GF-D8 (cell line): ENCODE data around the gene UACA.

Experiments used
- DNase-seq: peaks from one replicate; lab custom pipeline; 2025; lab: John Stamatoyannopoulos, UW

The UACA gene

DNA sequence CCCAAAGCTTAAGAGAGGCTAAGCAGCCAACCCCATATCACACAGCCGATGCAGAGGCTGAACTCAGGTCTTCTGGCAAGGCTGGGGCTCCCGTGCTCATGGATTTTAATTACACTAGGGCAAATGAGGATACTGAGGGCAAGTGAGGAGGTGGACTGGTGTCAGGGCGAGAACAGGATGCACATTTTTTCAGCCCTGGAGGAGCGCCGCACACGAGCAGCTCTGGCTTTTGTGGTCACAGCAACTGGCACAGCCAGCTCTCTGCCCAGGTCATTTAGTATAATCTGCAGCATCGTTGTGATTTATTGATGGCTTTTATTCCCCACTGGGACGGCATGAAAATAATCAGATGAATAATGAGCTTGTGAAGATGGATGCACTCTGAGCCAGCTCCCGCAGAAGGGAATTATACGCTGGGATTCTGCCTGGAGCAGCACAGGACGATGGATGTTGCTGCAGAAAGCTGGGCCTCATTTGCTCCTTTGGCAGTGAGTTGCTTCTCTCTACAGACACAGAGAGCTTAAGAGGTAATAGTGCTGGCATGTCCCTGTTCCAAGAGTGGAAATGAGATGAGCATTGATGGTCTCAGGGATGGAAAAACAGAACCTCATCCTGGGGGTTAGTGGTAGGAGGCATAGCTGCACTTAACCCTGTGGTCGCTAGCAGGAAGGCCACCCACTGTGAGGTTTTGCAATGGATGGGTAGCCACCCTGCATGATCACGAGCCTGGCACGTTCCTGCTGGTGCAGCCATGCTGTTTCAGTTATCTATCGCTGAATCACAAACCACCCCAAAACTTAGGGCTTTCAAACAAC lies 135.4 kb downstream of the UACA start:
- peak; percentile 74 for DNase-seq

DNA sequence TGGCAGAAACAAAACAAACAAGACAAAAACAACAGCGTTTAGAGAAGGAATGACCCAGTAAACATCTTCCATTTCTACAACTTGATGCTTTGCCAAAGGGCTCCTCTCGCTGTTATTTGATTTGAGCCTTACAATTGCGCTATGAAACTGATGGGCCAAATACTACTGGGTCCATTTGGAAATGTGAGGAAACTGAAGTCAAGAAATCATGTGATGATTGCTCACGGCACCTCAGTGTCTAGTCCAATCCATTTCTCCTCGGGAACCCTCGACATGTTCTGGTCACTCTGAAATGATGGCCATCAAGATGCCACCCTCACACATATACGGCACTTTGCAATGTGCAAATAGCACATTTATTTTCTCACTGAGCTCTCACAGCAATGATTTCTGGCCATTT lies 136.0 kb downstream of the UACA start:
- DNase-seq, result no peak

DNA sequence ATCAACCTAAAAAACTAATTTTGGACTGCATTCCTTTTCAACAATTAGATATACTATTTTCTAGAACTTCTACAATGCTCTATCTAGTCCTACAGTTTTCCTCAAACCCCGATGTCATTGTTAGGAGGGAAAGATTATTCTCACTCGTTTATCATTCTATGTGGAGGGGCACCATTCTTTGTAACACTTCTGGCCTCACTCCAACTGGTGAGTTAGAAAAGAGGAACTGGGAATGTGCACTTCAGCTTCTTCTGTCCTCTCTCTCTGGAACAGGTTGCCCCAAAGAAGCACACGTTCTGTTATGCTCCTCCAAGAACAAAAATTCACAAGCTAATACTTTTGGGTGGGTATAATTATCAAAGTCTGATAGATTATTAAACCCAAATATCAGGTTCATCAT lies 137.9 kb downstream of the UACA start:
- DNase-seq, result peak; percentile 52

DNA sequence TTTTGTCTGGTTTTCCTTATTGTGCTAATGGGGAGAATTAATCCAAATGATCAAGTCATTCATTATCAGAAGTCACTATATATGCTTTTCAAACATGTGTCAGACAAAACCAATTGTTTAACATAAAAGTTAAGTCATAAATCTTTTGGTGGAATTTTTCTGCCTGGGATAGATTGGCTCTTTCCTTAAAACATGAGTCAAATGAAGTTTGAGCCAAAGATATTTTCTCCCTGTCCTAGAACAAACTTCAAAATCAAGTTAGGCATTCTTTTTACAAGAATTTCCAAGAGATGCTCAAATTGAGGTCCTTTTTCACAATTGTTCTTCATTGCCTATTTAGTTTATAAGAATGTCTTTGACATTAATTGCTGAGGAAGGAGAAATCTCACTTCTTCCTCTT lies 138.3 kb downstream of the UACA start:
- no peak for DNase-seq

DNA sequence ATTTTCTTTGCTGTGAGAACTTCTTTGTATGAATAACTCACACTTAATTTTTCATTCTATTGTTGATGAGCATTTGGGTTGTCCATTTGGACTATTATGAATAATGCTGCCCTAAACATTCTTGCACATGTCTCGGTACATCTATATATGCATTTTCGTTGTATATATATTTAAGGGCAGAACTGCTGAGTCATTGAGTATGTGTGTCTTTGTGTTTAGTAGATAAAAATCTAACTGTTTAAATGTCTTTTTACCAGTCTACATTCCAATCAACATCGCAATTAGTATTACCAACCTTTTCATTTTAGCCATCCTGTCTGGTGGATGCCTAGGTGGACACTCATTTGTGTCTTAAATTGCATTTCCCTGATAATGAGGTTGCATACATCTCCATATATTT lies 144.4 kb downstream of the UACA start:
- DNase-seq, result no peak

DNA sequence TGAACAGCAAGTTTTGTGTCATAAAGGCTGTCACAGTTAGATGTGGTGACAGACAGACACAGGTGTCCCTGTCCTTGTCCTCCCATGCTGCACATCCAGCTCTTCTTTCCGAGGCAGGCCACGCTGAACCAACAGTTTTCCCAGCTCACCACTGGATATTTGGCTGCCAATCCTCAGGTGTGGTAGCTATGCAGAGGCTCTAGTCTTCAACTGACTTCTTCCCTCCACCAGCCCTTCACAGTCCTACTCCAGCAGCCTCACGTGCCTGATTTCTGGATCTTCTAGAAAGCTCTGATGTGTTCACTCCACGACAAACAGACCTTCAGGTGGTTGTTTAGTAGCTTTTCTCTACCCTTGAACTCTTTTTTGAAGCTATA lies 145.5 kb downstream of the UACA start:
- no peak for DNase-seq

DNA sequence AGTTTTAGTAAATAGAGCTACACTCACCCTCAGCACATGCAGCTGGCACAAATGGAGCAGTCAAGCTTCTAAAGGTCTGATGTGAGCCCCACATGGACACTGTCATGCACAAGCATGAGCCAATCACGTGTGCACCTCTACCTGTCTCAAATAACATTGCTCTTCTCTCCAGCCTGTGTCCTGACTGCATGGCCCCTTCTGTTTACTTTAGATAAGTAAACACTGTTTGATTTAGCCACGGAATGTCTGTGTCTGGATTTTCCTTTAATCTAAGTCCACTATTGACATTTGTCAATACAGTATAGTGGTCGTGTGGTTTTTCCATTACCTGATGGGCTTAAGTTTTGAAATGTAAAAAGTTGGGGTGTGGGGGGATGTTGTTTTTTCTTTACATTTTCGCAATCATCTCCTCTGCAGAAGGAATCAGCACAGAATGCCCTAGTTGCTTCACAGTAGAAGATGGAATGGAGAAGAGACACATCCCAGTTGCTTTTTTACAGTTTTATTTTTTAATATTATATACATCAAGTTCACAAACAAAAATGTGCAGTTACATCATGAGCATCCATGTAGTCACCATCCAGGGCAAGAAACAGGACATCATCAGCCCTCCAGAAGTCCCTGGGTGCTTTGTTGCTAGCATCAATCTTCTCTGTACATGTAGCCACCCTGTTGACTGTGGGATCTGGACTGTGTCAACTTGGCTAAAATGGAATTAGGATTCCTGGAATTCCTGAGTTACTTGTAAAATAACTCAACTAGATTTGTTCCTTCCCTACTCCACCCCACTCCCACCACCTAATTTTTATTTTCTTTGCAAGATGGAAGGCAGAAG lies 146.1 kb downstream of the UACA start:
- no peak for DNase-seq

DNA sequence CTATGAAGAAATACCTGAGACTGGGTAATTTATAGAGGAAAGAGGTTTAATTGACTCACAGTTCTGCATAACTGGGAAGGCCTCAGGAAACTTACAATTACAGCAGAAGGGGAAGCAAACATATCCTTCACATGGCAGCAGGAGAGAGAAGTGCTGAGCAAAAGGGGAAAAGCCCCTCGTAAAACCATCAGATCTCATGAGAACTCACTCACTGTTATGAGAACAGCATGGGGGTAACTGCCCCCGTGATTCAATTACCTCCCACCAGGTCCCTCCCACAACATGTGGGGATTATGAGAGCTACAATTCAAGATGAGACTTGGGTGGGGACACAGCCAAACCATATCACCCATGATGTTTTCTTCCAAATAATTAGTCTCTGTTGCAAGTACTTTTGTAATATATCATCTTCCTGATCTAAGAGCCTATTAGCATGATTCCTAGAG lies 147.0 kb downstream of the UACA start:
- DNase-seq, result peak; percentile 47

DNA sequence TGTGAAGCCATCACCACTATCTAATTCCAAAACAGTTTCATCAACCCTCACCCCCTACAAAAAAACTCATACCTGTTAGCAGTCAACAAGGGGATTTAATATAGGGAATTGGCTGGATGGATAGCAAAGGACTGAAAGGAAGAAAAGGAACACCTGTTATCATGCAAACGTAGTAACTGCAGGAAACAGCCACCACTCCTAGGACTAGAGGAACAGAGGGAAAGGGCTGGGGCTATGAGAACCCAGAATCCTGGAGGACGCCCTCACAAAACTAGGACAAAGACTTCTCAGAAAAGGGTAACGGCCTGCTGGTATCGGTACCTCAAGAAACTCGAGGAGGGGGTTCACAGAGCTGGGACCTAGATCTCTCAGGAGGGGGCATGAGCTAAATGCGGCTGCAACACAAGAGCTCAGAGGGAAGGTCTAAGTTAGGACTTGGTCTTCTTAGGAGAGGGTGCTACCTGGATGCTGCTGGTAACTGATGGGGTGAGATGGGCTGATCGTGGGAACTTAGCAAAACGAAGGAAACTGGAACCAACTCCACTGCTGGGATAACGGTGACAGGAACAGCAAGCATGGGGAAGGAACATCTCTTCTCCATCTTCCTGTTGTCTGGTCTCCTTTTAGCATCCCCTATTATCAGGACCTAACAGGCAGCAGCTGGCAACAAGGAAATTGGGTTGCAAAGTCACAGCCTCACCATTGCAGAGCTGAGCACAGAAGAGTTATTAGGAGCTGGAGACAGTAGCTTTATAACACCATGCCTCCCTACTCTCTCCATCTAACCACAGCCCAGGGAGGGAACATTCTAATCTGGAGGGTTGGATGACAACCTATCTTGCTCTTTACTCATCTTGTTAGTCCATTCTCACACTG lies 147.7 kb downstream of the UACA start:
- no peak for DNase-seq

DNA sequence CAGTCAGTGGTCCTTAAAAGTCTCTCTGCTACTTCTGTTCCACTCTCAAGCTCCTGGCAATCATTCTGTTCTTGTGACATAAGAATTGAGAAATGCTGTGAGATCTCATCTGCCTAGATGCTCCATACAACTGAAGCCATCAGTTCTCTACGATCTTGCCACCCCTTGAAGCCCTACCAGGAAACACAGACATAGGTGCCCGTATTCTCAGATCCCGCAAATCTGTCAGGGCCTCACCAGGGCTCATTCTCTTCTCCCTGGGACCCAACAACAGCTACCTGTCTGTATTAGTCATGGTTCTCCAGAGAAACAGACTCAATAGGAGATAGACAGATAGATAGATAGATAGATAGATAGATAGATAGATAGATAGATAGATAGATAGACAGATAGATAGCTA lies 149.1 kb downstream of the UACA start:
- DNase-seq, result no peak

DNA sequence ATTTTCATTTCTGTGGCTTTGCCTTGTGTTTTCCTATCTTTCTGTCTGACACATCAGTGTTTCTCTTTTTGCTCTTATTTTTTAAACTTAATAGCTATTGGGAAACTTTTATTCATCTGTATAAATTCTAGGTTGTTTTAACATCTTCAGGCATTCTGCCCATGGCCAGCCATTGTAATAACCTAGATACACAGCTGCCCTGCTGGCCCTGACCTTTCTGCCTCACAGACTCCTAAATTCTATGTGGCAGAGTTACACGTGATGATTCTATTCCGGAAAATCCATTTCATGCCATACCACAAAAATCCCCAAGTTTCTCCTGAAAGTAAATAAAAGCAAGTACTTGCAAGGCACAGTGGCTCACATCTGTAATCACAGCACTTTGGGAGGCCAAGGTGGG lies 150.1 kb downstream of the UACA start:
- no peak for DNase-seq

DNA sequence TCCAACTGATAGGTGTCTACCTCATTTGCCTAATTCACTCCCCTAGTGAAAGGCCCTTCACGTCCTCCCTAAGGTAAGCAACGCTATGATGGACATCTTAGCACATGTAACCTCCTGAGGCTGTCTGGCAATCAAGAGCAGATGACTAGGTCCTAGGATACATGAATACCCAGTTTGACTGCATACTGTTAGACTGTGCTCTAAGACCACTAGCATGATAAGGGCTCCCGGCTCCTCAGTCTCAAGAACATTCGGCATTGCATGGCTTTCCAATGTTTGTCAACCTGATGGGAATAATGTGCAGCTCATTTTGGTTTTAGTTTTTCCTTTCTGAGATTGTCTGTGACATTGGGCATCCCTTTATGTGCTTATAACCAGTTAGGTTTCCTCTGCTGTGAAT lies 152.1 kb downstream of the UACA start:
- no peak for DNase-seq

DNA sequence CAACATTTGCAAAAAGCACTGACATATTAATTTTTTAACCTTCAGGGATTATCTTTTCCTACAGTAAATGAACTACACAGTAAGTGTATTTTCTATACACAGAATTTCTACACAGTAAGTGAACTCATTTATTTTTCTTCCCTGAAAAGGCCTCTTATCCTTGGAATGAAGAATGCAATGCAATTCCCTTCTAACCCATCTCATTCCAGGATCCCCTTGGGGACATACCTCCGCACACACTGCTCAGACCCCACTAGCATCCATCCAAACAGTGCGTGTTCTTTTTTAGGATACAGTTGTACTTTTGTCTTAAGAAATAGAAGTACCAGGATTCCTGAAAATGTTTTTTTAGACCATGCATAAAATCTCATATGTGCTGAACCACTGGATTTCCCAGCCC lies 152.8 kb downstream of the UACA start:
- DNase-seq, result no peak

DNA sequence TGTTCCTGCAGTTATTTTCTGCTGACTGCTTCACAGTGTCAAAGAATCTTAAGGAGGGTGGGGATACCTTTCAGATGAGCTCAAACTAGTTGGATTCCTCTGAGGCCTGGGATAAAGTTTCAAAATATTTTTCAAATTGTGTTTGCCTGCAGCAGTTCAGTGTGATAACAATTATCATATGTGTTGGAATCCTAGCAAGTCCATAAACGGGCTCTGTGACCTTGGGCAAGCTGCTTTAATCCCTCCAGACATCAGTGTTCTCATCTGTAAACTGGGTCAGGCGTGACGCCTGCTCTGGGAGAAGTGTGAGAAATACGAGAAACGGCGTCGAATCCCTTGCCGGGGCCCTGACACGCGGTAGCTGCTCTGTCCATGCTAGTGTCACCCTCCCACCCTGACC lies 153.5 kb downstream of the UACA start:
- no peak for DNase-seq

DNA sequence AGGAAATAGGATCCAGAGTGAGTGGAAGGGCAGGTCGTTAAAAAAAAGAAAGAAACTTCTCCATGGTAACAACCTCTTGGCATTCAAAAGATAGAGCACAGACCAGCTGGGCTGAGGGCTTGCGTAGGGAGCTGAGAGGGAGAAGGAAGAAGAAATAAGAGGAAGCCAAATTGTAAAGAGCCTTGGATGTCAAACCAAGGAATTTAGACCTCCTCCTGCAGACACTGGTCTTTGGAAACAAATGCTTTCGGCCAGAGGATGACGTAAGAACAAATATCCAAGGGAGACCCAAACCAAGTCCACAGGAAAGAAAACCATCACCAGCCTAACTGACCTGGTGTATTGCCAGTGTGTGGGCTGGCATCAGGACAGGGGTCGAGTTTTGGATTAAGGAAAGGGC lies 155.2 kb downstream of the UACA start:
- DNase-seq, result peak; percentile 39

DNA sequence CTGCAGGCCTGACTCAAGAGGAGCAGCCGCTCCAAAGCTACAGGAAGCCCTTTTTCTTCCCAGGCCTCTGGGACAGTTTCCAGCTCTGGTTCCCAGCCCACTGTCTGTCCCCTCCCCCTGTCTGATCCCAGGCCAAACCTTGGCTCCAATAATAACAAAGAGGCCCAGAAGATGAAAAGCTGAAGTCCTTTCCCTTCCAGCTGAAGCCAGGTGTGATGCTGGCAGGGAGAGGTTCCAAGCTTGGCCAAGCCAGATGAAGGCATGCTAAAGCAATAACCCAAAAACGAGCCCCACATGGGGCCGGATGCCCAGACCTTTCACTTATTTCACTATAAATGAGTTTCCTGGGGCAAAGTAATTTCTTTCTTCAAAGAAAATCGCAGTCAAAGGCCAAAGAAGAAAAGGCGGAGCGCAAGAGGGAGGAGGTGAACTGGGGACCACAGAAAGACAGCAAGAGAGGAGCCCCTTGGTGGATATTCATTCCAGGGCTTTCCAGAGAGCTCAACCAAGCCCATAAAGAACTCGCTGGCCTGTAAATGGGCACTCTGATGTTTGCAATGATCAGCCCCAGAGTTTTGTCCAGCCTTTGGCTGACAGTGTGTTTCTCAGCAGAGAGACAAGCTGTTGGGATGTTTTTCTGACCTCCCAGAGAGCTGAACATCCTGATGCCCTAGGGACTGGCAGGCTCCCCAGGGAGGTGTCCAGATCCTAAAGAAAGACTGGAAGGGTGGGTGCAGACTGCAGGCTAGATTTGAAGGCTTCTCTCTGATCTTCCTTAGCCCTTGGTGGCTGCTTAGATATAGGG lies 157.6 kb downstream of the UACA start:
- no peak for DNase-seq

DNA sequence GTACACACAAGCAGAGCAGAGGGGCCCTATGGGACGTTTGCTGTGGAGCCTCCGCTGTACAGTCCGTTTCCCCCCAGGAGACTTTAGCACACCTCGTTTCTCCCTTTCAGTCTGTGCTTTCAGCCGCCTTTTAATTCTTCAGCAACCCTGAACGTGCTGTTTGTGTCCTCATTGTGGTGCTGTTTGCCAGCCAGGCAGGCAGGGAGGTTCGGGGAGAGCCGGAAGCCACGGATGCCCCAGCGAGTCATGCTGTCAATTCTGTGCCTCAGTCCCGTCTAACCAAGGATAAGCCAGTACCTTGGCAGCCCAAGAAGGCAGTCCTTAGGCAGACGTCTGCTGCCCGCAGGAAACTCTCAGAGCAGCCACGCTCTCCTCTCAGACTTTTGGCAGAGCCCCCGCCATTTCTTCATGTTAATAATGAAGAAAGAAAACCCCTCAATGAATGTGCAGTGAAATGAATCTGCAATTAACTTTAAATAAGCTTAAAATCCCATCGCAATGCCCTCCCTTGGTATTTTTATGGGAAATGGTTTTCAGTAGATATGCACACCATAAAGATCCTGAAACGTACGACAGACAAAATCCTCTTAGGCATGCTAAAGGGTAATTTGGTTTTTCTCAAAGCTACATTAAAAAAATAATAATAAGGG lies 158.6 kb downstream of the UACA start:
- no peak for DNase-seq
